OCI-LY7 (cell line): ENCODE results near the gene WDR48. TPM values are rescaled to one million over a fixed set of nuclear protein-coding genes. Genes with fewer than 3 reads are reported as not detected.
A peak's percentile ranks its signal among the peaks of the same experiment; 100 is the strongest.

Experiments
- BruUV-seq: library from RNA; stranded (reverse); fragments of 400-500 nt; replicated peaks from 2 replicates; lab custom pipeline; 2021; lab: Mats Ljungman, UMichigan
- CTCF ChIA-PET: fragments of 300-600 bp; sonication (Branson Sonifier 250); formaldehyde crosslinking; loops from one replicate; lab custom pipeline; 2022; ENCODE audit warnings: antibody characterized with exemption; ENCODE audit not compliant: unreplicated experiment; lab: Charles Lee
- POLR2A ChIA-PET: fragments of 300-600 bp; sonication (Branson Sonifier 250); formaldehyde crosslinking; loops from one replicate; lab custom pipeline; 2022; ENCODE audit warnings: antibody characterized with exemption; lab: Charles Lee
- DNase-seq: peaks from one replicate; pipeline ENCODE4 v3.0.0-alpha.2; 2015; ENCODE audit warnings: low spot score
- H2AFZ ChIP-seq: fragments of 200-600 bp; sonication (generic), shearing (Covaris generic); 2 replicates; pipeline ENCODE4 v1.6.1; 2014; ENCODE audit warnings: mild to moderate bottlenecking, antibody characterized with exemption, low read length, moderate library complexity
- H3K27ac ChIP-seq: fragments of 200-600 bp; sonication (generic); 2 replicates; pipeline ENCODE4 v1.5.1; 2014; ENCODE audit warnings: mixed run types, low read depth, mild to moderate bottlenecking, moderate library complexity, low read length, inconsistent platforms; ENCODE audit not compliant: poor library complexity, severe bottlenecking
- H3K36me3 ChIP-seq: fragments of 200-600 bp; sonication (generic); 2 replicates; pipeline ENCODE4 v1.6.1; 2014; ENCODE audit warnings: mild to moderate bottlenecking, antibody characterized with exemption, low read length, moderate library complexity, mixed read lengths; ENCODE audit not compliant: insufficient read depth
- H3K4me1 ChIP-seq: fragments of 200-600 bp; sonication (generic); 2 replicates; pipeline ENCODE4 v1.5.1; 2014; ENCODE audit warnings: mild to moderate bottlenecking, low read length; ENCODE audit not compliant: insufficient read depth, poor library complexity, severe bottlenecking
- H3K4me2 ChIP-seq: fragments of 200-600 bp; sonication (generic); 2 replicates; pipeline ENCODE4 v1.6.1; 2014; ENCODE audit warnings: mild to moderate bottlenecking, low read length
- H3K4me3 ChIP-seq: fragments of 200-600 bp; sonication (generic); 2 replicates; pipeline ENCODE4 v1.5.1; 2014; ENCODE audit warnings: mild to moderate bottlenecking, low read depth, low read length; ENCODE audit not compliant: poor library complexity, severe bottlenecking
- H3K79me2 ChIP-seq: fragments of 200-600 bp; sonication (generic); 2 replicates; pipeline ENCODE4 v1.6.1; 2016; ENCODE audit warnings: low read depth, mild to moderate bottlenecking, low read length, moderate library complexity, mixed read lengths; ENCODE audit not compliant: insufficient read depth
- H3K9me2 ChIP-seq: fragments of 200-600 bp; sonication (generic); 2 replicates; pipeline ENCODE4 v1.6.1; 2016; ENCODE audit warnings: mild to moderate bottlenecking, low read length, mixed read lengths; ENCODE audit not compliant: insufficient read depth
- H3K9me3 ChIP-seq: fragments of 200-600 bp; sonication (generic); 2 replicates; pipeline ENCODE4 v1.6.1; 2014; ENCODE audit warnings: mild to moderate bottlenecking, mixed run types, low read length, mixed read lengths
- H4K20me1 ChIP-seq: fragments of 200-600 bp; sonication (generic); 2 replicates; pipeline ENCODE4 v1.6.1; 2014; ENCODE audit warnings: mild to moderate bottlenecking, antibody characterized with exemption, low read length, moderate library complexity, mixed read lengths; ENCODE audit not compliant: insufficient read depth
- EZH2phosphoT487 ChIP-seq: fragments of 200-600 bp; sonication (generic); IDR thresholded peaks from 2 replicates; pipeline ENCODE4 v1.6.1; 2018; ENCODE audit warnings: low read depth, borderline replicate concordance, mild to moderate bottlenecking, mixed run types, antibody characterized with exemption, low read length, moderate library complexity, mixed read lengths
- intact Hi-C: fragments of 100-400 bp; cut with micrococcal nuclease; formaldehyde crosslinking; loops from one replicate; pipeline ENCODE4 v1.10.0; 2022; ENCODE audit not compliant: unreplicated experiment
- total RNA-seq, 2 experiments: library from RNA; depleted of rRNA in 1 of 2; stranded (reverse); fragments of >200 nt in 1 of 2; shearing (Covaris generic) in 1 of 2; gene quantifications; 2 replicates each; pipeline ENCODE4 v1.2.3, GENCODE V29; 2014 to 2022
- TF ChIP-seq, protein P1 (sequence below): fragments of 200-600 bp; sonication (generic); conservative IDR thresholded peaks from 2 replicates; pipeline ENCODE4 v1.5.1; 2014; ENCODE audit warnings: mild to moderate bottlenecking, antibody characterized with exemption, low read length, moderate library complexity, mixed read lengths

The WDR48 gene
- total RNA-seq, 2 experiments from 2014 or later, result 12.3 to 38.4 TPM

DNA sequence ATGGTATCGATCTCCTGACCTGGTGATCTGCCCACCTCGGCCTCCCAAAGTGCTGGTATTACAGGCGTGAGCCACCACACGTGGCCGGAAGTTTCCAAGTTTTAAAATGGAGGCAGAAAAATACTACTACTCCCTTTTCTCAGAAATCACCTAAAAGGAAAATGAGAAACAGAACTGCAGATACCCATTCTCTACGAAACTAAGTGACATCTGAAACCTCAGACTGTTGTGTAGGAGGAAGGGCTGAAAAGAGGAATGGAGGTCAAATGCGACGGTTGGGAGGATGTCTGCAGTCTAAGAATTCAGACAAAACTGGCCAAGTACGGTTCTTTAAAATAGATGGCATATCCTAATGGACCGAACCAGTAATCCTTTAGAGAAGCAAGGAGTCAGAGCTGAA lies 24.1 kb downstream of the WDR48 start:
- Histone ChIP-seq H3K4me2 (no peak overlapping the region), H4K20me1 (no peaks in the 10 kb centered on the region), H2AFZ (no peak overlapping the region), H3K27ac (no peak overlapping the region), H3K9me3 (no peaks in the 10 kb centered on the region), H3K79me2 (no peaks in the 10 kb centered on the region), H3K9me2 (no peaks in the 10 kb centered on the region), H3K4me1 (no peaks in the 10 kb centered on the region), H3K4me3 (no peak overlapping the region), H3K36me3 (peaks cover 77% of the 10 kb centered on the region)
- intact Hi-C loops, result no loop called here
- no TSS peak for BruUV-seq
- ChIA-PET POLR2A (interaction anchor here (0.7 kb wide), 2 partner anchors 9 to 96 kb away, joined by 3 read pairs; no protein-coding TSS in a partner anchor), CTCF (no interaction called here)
- DNase-seq, result no peak
- TF ChIP-seq EZH2phosphoT487, result no peak
- TF ChIP-seq, protein P1, sequence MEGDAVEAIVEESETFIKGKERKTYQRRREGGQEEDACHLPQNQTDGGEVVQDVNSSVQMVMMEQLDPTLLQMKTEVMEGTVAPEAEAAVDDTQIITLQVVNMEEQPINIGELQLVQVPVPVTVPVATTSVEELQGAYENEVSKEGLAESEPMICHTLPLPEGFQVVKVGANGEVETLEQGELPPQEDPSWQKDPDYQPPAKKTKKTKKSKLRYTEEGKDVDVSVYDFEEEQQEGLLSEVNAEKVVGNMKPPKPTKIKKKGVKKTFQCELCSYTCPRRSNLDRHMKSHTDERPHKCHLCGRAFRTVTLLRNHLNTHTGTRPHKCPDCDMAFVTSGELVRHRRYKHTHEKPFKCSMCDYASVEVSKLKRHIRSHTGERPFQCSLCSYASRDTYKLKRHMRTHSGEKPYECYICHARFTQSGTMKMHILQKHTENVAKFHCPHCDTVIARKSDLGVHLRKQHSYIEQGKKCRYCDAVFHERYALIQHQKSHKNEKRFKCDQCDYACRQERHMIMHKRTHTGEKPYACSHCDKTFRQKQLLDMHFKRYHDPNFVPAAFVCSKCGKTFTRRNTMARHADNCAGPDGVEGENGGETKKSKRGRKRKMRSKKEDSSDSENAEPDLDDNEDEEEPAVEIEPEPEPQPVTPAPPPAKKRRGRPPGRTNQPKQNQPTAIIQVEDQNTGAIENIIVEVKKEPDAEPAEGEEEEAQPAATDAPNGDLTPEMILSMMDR, result no peak

DNA sequence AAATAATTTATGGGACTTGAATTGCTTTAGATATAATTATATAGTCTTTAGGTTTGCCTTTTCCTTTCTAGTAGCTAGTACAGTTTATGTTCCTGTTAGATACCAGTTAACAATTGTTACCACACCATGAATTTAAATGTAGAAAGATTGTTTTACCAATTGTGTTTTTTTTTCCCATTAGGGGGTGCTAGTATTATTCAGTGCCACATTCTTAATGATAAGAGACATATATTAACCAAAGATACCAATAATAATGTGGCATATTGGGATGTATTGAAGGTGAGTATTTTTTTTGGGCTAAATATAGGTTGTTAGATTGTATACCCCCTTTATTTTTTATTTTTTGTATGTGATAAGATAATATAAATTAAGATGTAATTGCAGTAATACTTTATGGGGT lies 27.7 kb downstream of the WDR48 start:
- H3K27ac ChIP-seq, result no peak overlapping the region
- no peak overlapping the region for H3K4me3 ChIP-seq
- TF ChIP-seq, protein P1, result peak; percentile 79
- TF ChIP-seq EZH2phosphoT487, result no peak
- CTCF ChIA-PET, result interaction anchor here (0.6 kb wide), 1 partner anchor 160 kb away, joined by 4 read pairs; no protein-coding TSS in a partner anchor
- POLR2A ChIA-PET, result interaction anchor here (0.6 to 2.7 kb wide), 2 partner anchors 10 to 355 kb away, joined by 5 to 17 read pairs; no protein-coding TSS in a partner anchor
- H3K9me3 ChIP-seq, result no peaks in the 10 kb centered on the region
- BruUV-seq, result no TSS peak
- H3K4me1 ChIP-seq, result no peaks in the 10 kb centered on the region
- intact Hi-C loops, result no loop called here
- no peaks in the 10 kb centered on the region for H3K79me2 ChIP-seq
- no peak for DNase-seq
- no peak overlapping the region for H2AFZ ChIP-seq
- H4K20me1 ChIP-seq, result no peaks in the 10 kb centered on the region
- H3K36me3 ChIP-seq, result peaks cover 56% of the 10 kb centered on the region
- H3K9me2 ChIP-seq, result no peaks in the 10 kb centered on the region
- no peak overlapping the region for H3K4me2 ChIP-seq

DNA sequence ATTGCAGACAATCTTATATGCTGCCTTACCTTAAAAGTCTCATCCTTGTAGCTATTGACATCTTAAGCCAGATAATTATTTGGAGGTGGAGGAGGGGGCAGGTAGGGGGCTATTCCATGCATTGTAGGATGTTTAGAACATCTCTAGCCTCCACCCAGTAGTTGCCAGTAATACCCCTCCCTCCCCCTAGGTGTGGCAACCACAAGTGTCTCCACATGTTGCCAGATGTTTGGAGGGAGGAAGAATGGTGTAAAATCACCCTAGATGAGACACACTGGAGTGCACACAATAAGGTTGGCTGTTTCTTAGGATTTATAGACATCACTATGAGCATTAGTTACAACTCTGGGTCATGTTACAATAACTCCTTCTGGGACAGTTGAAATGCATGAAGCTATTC lies 28.2 kb downstream of the WDR48 start:
- Histone ChIP-seq H3K79me2 (no peaks in the 10 kb centered on the region), H3K36me3 (peaks cover 53% of the 10 kb centered on the region), H3K4me2 (no peak overlapping the region), H4K20me1 (no peaks in the 10 kb centered on the region), H3K4me3 (no peak overlapping the region), H3K9me3 (no peaks in the 10 kb centered on the region), H3K9me2 (no peaks in the 10 kb centered on the region), H2AFZ (no peak overlapping the region), H3K27ac (no peak overlapping the region), H3K4me1 (peaks cover under 1% of the 10 kb centered on the region)
- no peak for TF ChIP-seq EZH2phosphoT487
- TF ChIP-seq, protein P1, result no peak
- intact Hi-C loops, result no loop called here
- no peak for DNase-seq
- ChIA-PET POLR2A (interaction anchor here (0.6 to 2.7 kb wide), 3 partner anchors 11 to 354 kb away, joined by 5 to 17 read pairs (median 5); no protein-coding TSS in a partner anchor), CTCF (interaction anchor here (0.6 kb wide), 1 partner anchor 160 kb away, joined by 4 read pairs; no protein-coding TSS in a partner anchor)
- no TSS peak for BruUV-seq
